ENCODE data around the gene TRAPPC10. TPM values are rescaled to one million over a fixed set of nuclear protein-coding genes. Genes with fewer than 3 reads are reported as not detected.
A peak's percentile ranks its signal among the peaks of the same experiment; 100 is the strongest.

The TRAPPC10 gene
- total RNA-seq, 4 donors from 2014 or later = 38.6 to 77.8 (median 55.3) TPM

DNA sequence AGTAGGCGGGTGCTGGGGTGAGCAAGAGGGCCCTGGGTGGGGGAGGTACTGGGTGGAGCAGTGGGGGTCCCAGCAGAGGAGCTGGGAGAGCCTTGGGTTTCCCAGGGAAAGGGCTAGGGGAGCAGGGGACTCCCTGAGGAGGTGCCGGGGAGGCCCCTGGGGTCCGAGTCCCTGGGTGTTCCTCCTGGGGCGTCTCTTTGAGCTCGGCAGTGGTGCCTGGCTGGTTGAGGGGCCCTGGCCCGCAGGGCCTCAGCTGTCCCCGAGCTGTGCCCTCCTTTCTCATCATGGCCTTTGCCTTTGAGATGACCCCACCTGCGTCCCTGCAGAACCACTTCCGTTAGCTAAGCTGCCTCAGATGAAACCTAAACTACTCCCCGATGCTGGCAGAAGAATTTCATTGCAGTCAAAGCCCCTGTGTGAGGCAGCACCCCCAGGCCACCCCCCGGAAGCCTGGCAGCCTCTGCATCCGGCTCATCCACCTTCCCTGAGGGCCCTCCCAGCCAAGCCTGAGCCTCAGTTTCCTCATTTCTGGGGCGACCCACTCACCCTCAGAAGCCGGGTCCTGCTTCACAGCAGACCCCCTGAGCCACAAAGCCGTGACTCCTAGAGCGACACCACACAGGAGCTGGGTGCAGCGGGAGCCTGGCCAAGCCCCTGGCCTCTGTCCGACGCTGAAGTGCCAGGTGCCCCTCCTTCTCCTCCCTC lies 43.5 kb upstream of the TRAPPC10 start:
- Histone ChIP-seq H3K9me3 (no peaks in the 10 kb centered on the region), H3K4me3 (replicated peaks in 1 of 3) (no peak overlapping the region), H3K36me3 (peaks cover 24 to 37% of the 10 kb centered on the region in 2 donors), H3K4me1 (no peaks in the 10 kb centered on the region), H3K27ac (no peak overlapping the region), H3K27me3 (no peaks in the 10 kb centered on the region)
- DNase-seq = peak in 1 of 2 donors; percentile 51
- no peak for TF ChIP-seq POLR2A (IDR thresholded peaks at IDR 0.05)
- TF ChIP-seq, protein P1, sequence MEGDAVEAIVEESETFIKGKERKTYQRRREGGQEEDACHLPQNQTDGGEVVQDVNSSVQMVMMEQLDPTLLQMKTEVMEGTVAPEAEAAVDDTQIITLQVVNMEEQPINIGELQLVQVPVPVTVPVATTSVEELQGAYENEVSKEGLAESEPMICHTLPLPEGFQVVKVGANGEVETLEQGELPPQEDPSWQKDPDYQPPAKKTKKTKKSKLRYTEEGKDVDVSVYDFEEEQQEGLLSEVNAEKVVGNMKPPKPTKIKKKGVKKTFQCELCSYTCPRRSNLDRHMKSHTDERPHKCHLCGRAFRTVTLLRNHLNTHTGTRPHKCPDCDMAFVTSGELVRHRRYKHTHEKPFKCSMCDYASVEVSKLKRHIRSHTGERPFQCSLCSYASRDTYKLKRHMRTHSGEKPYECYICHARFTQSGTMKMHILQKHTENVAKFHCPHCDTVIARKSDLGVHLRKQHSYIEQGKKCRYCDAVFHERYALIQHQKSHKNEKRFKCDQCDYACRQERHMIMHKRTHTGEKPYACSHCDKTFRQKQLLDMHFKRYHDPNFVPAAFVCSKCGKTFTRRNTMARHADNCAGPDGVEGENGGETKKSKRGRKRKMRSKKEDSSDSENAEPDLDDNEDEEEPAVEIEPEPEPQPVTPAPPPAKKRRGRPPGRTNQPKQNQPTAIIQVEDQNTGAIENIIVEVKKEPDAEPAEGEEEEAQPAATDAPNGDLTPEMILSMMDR (IDR thresholded peaks at IDR 0.05) = no peak
- intact Hi-C loops (cut with DNase I) = no loop called here
- WGBS, 2 donors = 72 to 88% methylated on average over 12 to 19 of the region's 19 CpGs

DNA sequence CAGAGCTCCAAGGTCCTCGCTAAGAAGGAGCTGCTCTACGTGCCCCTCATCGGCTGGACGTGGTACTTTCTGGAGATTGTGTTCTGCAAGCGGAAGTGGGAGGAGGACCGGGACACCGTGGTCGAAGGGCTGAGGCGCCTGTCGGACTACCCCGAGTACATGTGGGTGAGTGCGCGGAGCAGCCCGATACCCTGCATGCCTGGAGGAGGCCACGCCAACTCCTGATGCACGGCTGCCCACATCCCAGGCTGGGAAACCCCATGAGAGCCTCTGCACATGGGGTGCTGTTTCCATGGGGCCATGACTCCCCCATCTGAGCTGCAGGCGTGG lies 43.0 kb upstream of the TRAPPC10 start:
- WGBS, 2 donors = 84 to 91% methylated on average over 12 to 13 of the region's 17 CpGs
- TF ChIP-seq, protein P1 (IDR thresholded peaks at IDR 0.05) = no peak
- no peak for TF ChIP-seq POLR2A (IDR thresholded peaks at IDR 0.05)
- intact Hi-C loops (cut with DNase I) = no loop called here
- H3K27ac ChIP-seq = no peak overlapping the region
- H3K9me3 ChIP-seq = no peaks in the 10 kb centered on the region
- H3K27me3 ChIP-seq = no peaks in the 10 kb centered on the region
- peaks cover 24 to 37% of the 10 kb centered on the region in 2 donors for H3K36me3 ChIP-seq
- no peak overlapping the region for H3K4me3 ChIP-seq (replicated peaks in 1 of 3)
- DNase-seq = no peak
- H3K4me1 ChIP-seq = no peaks in the 10 kb centered on the region

DNA sequence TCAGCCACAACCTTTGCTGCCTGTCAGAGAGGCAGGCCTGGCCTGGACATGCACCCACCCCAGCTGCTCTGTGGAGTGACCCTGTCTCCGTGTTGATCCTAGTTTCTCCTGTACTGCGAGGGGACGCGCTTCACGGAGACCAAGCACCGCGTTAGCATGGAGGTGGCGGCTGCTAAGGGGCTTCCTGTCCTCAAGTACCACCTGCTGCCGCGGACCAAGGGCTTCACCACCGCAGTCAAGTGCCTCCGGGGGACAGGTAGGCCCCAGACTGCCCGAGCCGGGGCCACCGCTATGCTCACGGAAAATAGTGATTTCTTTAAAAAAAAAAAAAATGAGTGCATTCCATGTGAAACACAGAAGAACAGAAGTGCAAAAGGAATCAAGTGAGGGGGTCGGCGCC lies 41.6 kb upstream of the TRAPPC10 start:
- Histone ChIP-seq H3K27ac (no peak overlapping the region), H3K4me3 (replicated peaks in 1 of 3) (no peak overlapping the region), H3K36me3 (peaks cover 24 to 37% of the 10 kb centered on the region in 2 donors), H3K9me3 (no peaks in the 10 kb centered on the region), H3K4me1 (peaks cover 0 to 4% of the 10 kb centered on the region in 2 donors), H3K27me3 (no peaks in the 10 kb centered on the region)
- 84 to 86% methylated on average over 18 of the region's 18 CpGs for WGBS, 2 donors
- no peak for TF ChIP-seq POLR2A (IDR thresholded peaks at IDR 0.05)
- TF ChIP-seq, protein P1 (IDR thresholded peaks at IDR 0.05) = no peak
- DNase-seq = no peak
- intact Hi-C loops (cut with DNase I) = no loop called here

DNA sequence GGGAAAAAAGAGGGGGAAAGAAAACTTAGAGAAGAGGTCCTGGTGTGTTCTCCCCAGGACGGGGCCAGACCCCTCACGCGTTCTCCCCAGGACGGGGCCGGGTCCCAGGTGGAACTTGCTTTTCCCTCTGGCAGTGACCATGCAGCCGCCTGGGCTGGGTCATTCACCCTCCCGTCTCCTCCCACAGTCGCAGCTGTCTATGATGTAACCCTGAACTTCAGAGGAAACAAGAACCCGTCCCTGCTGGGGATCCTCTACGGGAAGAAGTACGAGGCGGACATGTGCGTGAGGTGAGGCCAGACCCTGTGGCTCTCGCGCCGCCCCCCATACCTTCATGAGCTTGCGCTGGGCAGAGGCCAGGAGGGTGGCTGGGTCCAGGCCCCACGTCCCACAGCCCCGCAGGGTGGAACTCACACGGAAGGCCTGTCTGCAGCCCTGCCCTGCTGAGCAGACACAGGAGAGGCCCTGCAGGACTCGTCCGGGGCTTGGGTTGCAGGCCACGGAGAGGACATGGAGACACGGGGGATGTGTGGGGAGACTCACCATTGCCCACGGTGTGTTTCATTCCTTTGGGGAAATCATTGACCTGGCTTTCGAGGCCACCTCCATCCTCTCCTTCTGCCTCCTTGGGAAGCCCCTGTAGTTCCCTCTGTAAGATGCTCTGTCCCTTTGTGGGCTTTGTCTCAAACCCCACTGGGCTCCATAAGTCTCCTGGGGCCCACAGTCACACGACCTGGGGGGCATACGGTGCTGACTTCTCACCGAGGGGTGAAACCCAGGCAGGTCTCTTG lies 40.7 kb upstream of the TRAPPC10 start:
- no peaks in the 10 kb centered on the region for H3K27me3 ChIP-seq
- no peak overlapping the region for H3K4me3 ChIP-seq (replicated peaks in 1 of 3)
- no peaks in the 10 kb centered on the region for H3K9me3 ChIP-seq
- peaks cover 0 to 4% of the 10 kb centered on the region in 2 donors for H3K4me1 ChIP-seq
- 90% methylated on average over 15 to 28 of the region's 29 CpGs for WGBS, 2 donors
- no peak for DNase-seq
- TF ChIP-seq POLR2A (IDR thresholded peaks at IDR 0.05) = no peak
- intact Hi-C loops (cut with DNase I) = no loop called here
- H3K27ac ChIP-seq = no peak overlapping the region
- H3K36me3 ChIP-seq = peaks cover 24 to 37% of the 10 kb centered on the region in 2 donors

DNA sequence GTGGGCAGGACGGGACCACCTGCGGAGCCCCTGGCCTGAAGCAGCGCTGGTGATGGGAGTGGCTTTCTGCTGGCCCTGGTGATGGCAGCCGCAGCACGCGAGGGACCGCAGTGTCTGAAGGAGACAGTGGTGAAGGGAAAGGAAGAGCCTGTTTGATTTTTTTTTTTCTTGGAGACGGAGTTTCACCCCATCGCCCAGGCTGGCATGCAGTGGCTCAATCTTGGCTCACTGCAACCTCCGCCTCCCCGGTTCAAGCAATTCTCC lies 40.2 kb upstream of the TRAPPC10 start:
- intact Hi-C loops (cut with DNase I) = no loop called here
- H3K27ac ChIP-seq = no peak overlapping the region
- no peak for DNase-seq
- WGBS, 2 donors = 95 to 97% methylated on average over 10 to 11 of the region's 11 CpGs
- TF ChIP-seq POLR2A (IDR thresholded peaks at IDR 0.05) = no peak
- TF ChIP-seq, protein P1 (IDR thresholded peaks at IDR 0.05) = no peak
- H3K27me3 ChIP-seq = no peaks in the 10 kb centered on the region
- H3K4me1 ChIP-seq = peaks cover 0 to 4% of the 10 kb centered on the region in 2 donors
- no peaks in the 10 kb centered on the region for H3K9me3 ChIP-seq
- no peak overlapping the region for H3K4me3 ChIP-seq (replicated peaks in 1 of 3)
- peaks cover 24 to 37% of the 10 kb centered on the region in 2 donors for H3K36me3 ChIP-seq

All from thyroid gland (tissue), 4 donors.